ENCODE results near the gene HCN2. TPM values are rescaled to one million over a fixed set of nuclear protein-coding genes. Genes with fewer than 3 reads are reported as not detected.

Gene HCN2
- total RNA-seq, 2 donors from 2014 or later, result 0.14 to 8.5 TPM

DNA sequence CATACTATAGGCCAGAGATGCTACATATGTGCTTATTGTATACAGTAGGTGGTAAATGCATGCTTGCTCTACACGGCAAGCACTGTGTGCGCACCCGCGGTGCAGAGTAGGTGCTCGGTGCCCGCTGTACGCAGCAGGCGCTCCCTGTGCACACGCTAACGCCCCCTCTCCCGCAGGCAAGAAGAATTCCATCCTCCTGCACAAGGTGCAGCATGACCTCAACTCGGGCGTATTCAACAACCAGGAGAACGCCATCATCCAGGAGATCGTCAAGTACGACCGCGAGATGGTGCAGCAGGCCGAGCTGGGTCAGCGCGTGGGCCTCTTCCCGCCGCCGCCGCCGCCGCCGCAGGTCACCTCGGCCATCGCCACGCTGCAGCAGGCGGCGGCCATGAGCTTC, 25.9 kb downstream of the HCN2 start:
- H3K4me3 ChIP-seq, result no peak overlapping the region
- no peaks in the 10 kb centered on the region for H3K27me3 ChIP-seq (replicated peaks; ENCODE audit: insufficient read depth)
- no peaks in the 10 kb centered on the region for H3K9me3 ChIP-seq
- WGBS, result 24% methylated on average over 33 of the region's 33 CpGs
- peaks cover 0 to 15% of the 10 kb centered on the region in 2 donors for H3K36me3 ChIP-seq
- DNase-seq (ENCODE audit: low spot score), result no peak
- H3K4me1 ChIP-seq (replicated peaks), result no peaks in the 10 kb centered on the region
- TF ChIP-seq POLR2AphosphoS5 (IDR thresholded peaks at IDR 0.05) (no peak), POLR2A (IDR thresholded peaks at IDR 0.05) (no peak), CTCF (IDR thresholded peaks at IDR 0.05) (no peak)
- intact Hi-C loops (cut with DNase I), result no loop called here
- no peak overlapping the region for H3K27ac ChIP-seq

DNA sequence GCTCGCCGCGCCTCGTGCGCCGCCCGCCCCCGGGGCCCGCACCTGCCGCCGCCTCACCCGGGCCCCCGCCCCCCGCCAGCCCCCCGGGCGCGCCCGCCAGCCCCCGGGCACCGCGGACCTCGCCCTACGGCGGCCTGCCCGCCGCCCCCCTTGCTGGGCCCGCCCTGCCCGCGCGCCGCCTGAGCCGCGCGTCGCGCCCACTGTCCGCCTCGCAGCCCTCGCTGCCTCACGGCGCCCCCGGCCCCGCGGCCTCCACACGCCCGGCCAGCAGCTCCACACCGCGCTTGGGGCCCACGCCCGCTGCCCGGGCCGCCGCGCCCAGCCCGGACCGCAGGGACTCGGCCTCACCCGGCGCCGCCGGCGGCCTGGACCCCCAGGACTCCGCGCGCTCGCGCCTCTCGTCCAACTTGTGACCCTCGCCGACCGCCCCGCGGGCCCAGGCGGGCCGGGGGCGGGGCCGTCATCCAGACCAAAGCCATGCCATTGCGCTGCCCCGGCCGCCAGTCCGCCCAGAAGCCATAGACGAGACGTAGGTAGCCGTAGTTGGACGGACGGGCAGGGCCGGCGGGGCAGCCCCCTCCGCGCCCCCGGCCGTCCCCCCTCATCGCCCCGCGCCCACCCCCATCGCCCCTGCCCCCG, 26.5 kb downstream of the HCN2 start:
- no peaks in the 10 kb centered on the region for H3K9me3 ChIP-seq
- TF ChIP-seq POLR2AphosphoS5 (IDR thresholded peaks at IDR 0.05) (no peak), CTCF (IDR thresholded peaks at IDR 0.05) (no peak), POLR2A (IDR thresholded peaks at IDR 0.05) (no peak)
- H3K36me3 ChIP-seq, result peaks cover 0 to 21% of the 10 kb centered on the region in 2 donors
- DNase-seq (ENCODE audit: low spot score), result no peak
- WGBS, result 37% methylated on average over 28 of the region's 97 CpGs
- H3K4me3 ChIP-seq, result no peak overlapping the region
- no peaks in the 10 kb centered on the region for H3K4me1 ChIP-seq (replicated peaks)
- no peaks in the 10 kb centered on the region for H3K27me3 ChIP-seq (replicated peaks; ENCODE audit: insufficient read depth)
- intact Hi-C loops (cut with DNase I), result no loop called here
- H3K27ac ChIP-seq, result no peak overlapping the region

DNA sequence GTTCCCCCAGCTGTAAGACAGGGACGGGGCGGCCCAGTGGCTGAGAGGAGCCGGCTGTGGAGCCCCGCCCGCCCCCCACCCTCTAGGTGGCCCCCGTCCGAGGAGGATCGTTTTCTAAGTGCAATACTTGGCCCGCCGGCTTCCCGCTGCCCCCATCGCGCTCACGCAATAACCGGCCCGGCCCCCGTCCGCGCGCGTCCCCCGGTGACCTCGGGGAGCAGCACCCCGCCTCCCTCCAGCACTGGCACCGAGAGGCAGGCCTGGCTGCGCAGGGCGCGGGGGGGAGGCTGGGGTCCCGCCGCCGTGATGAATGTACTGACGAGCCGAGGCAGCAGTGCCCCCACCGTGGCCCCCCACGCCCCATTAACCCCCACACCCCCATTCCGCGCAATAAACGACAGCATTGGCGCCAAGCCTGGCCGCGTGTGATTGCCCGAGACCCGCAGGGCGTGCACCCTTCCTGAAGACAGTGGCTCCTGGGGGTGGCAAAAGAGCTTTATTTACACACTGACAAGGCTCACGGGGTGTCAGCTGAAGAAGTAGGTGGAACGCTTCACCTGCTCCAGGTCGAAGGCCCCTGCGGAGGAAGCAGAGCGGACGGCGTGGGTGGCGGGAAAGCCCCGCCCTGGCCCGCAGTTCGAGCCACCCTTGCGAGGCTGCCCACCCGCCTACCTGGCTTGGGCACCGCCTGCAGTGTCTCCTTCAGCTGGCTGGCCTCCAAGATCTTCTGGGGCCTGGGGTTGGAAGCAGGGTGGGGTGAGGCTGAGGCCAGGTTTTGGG, 27.3 kb downstream of the HCN2 start:
- Histone ChIP-seq H3K36me3 (peaks cover 0 to 22% of the 10 kb centered on the region in 2 donors), H3K9me3 (no peaks in the 10 kb centered on the region), H3K27me3 (replicated peaks; ENCODE audit: insufficient read depth) (no peaks in the 10 kb centered on the region), H3K27ac (no peak overlapping the region), H3K4me1 (replicated peaks) (no peaks in the 10 kb centered on the region), H3K4me3 (no peak overlapping the region)
- intact Hi-C loops (cut with DNase I), result no loop called here
- DNase-seq (ENCODE audit: low spot score), result no peak
- no peak for TF ChIP-seq CTCF (IDR thresholded peaks at IDR 0.05)
- TF ChIP-seq POLR2AphosphoS5 (IDR thresholded peaks at IDR 0.05), result no peak
- TF ChIP-seq POLR2A (IDR thresholded peaks at IDR 0.05), result no peak
- 70% methylated on average over 51 of the region's 58 CpGs for WGBS

- Histone ChIP-seq H3K4me3 (no peak overlapping the region), H3K9me3 (no peaks in the 10 kb centered on the region), H3K36me3 (peaks cover 0 to 22% of the 10 kb centered on the region in 2 donors), H3K27me3 (replicated peaks; ENCODE audit: insufficient read depth) (no peaks in the 10 kb centered on the region), H3K4me1 (replicated peaks) (no peaks in the 10 kb centered on the region), H3K27ac (no peak overlapping the region)
- intact Hi-C loops (cut with DNase I), result no loop called here
- DNase-seq (ENCODE audit: low spot score), result no peak
- 83% methylated on average over 28 of the region's 29 CpGs for WGBS
- TF ChIP-seq POLR2A (IDR thresholded peaks at IDR 0.05), result no peak
- TF ChIP-seq POLR2AphosphoS5 (IDR thresholded peaks at IDR 0.05), result no peak
- no peak for TF ChIP-seq CTCF (IDR thresholded peaks at IDR 0.05)
Observed at GRCh38 chr19:617551-618246, 28.0 kb downstream of the HCN2 start.

Data from prostate gland (tissue), 2 donors.